Renal cortical epithelial cell (primary cell): ENCODE results near the gene STUM. TPM values are rescaled to one million over a fixed set of nuclear protein-coding genes. Genes with fewer than 3 reads are reported as not detected.

Experiments used
- DNase-seq: peaks from one replicate; pipeline ENCODE4 v3.0.0-alpha.2; 2011; ENCODE audit warnings: low read depth
- total RNA-seq: library from RNA; depleted of rRNA; stranded (reverse); fragments of >200 nt; gene quantifications from 2 replicates; pipeline ENCODE4 v1.2.3, GENCODE V29; 2014

Gene STUM
- total RNA-seq, 1 donor from 2014 or later, result 0.45 TPM

- no peak for DNase-seq
Measured at GRCh38 chr1:226560243-226560642, 11.7 kb downstream of the STUM start.

DNA sequence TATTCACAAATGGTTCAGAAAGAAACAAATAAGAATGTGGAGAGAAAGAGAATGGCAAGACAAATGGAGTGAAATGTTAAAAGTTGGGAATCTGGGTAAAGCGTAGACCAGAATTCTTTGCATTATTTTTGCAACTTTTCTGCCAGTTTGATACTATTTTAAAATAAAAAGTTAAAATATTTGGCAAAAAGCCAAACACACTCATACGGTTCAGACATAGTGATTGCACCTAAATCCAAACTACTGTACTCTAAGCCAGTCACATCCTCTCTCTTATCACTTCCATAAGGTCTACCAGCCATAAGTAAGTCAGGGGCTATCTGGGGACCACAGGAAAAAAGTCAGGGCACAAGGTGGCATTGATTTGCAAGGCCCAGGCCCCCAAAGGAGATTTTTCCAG is 14.4 kb downstream of the STUM start:
- no peak for DNase-seq

- DNase-seq, result no peak
Measured at GRCh38 chr1:226563666-226564065, 15.1 kb downstream of the STUM start.

GRCh38 chr1:226565476-226565875 is 16.9 kb downstream of the STUM start:
- no peak for DNase-seq

DNA sequence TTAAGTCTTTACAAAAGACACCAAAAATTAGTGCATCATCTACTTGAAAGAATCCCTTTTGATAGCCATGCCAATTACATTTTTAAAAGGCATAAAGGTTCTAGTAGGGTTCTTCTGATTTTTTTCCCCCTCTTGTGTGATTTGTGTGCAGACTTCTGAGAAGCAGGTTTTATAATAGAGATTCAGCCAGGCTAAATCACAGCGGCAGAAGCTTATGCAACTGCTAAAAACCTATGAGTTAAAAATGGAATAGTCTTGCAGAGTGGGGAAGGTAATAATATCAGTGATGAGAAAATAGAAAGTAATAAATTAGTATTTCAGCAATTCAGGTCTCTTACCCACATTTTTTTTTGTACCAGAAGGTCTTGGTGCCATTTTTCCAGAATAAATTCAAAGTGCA is 17.7 kb downstream of the STUM start:
- no peak for DNase-seq

DNA sequence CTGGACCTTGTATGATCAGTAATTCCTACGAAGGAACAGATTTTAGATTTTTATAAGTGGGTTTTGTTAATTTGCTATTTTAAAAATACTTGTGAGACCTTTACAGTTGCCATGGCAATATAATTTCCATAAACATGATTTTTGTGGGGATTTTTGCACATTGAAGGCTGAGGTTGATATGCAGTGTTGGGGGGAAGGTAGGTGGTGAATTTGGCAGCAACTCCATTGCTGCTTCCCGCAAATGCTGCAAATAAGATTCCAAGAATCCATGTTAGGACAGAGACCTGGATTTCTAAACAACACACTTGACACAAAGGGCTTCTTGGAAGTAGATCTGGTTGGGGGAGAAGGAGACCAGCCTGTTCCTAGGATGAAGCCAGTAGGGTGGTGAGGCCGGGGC is 18.2 kb downstream of the STUM start:
- no peak for DNase-seq

DNA sequence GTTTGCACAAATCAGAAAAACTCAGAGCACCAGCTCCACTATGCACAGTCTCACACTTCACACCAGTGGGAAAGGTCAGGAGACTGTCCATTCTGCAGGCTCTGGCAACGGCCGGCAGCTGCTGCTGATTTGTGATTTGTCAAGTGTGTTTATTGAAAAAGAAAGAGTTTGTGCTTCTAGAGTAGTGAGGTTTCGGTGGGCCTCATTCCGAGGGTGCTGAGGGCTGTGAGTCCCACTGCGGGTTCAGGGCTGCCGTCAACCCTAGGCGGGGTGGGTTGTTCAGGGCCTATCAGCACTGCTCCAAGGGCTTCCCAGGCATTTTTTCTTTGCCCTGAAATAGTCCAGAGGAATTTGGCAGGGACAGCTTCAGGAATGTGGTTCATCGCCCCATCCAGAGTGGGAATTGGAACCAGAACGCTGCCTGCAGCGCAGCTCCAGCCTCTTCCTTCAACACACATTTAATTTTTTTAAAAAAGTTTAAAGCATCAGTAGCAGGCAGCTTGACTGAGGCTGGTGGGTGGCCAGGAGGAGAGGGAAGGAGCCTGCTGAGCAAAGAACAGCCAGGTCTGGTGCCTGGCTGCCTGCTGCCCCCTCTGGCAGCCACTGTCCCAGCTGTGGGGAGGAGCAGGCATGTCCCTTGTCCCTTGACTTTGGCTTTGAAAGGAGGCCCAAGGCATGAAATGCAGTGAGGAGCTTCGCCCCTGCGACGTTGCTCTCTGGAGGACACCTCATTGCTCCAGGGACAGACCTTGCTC is 19.7 kb downstream of the STUM start:
- no peak for DNase-seq

GRCh38 chr1:226568975-226569741 is 20.6 kb downstream of the STUM start:
- no peak for DNase-seq

- DNase-seq, result no peak
Measured at GRCh38 chr1:226569879-226570547, 21.4 kb downstream of the STUM start.

- DNase-seq, result no peak
Measured at GRCh38 chr1:226571893-226572292, 23.3 kb downstream of the STUM start.

DNA sequence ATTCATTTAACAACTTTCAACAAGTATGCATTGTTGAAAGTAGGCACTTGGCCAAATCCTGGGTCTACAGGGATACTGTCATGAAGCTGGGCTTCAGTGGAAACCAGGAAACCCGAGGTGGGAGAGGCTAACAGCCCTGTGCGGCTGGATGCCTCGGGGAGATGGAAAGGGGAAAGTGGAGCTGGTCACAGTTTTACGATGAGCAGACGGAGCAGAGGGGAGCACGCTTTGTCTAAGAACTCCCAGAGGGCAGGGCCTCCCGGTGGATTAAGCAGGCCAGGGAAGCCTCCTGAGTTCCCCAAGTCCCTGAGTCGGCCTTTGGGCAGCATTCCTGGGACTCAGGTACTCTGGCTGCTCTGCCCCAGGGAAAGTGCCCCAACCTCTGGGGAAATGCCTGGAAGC is 23.8 kb downstream of the STUM start:
- no peak for DNase-seq

GRCh38 chr1:226574044-226574443 is 25.5 kb downstream of the STUM start:
- DNase-seq, result no peak

DNA sequence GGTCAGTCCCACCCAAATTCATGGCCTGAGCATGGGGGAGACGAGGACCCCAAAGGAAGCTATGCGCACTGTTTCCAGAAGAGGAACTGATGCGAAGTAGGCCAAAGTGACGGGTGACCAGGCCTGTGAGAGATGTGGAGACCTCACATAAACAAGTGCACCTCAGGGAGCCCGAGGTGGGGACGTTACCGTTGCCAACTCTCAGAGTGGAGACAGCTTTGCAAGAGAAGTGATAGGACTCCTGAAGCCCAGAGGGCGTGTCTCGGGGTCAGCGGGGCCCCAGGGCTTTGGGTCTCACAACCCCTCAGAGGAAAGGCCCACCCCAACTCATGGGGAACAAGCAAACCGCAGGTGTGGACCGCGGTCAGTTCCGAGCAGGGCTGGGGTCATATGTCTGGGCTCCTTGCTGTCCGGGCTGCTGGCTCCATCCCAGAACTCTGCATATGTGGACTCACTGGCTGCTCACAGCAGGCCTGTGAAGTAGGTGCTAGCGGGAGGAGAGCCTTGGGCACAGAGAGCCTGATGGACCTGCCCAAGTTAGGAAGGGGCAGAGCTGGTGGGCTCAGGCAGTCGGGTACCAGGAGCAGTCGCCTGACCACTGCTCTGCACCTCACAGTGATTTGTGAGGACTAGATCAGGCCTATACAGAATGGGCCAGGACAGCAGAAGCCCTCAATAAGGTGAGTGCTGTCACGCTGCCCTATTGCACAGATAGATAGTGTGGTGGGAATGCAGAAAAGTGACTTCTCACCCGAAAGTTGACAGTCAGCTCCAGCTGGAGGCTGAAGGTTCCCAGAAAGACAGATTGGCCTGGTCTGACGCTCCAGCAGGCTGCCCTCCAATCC is 26.2 kb downstream of the STUM start:
- no peak for DNase-seq

- DNase-seq, result no peak
Measured at GRCh38 chr1:226575436-226575720, 26.8 kb downstream of the STUM start.

DNA sequence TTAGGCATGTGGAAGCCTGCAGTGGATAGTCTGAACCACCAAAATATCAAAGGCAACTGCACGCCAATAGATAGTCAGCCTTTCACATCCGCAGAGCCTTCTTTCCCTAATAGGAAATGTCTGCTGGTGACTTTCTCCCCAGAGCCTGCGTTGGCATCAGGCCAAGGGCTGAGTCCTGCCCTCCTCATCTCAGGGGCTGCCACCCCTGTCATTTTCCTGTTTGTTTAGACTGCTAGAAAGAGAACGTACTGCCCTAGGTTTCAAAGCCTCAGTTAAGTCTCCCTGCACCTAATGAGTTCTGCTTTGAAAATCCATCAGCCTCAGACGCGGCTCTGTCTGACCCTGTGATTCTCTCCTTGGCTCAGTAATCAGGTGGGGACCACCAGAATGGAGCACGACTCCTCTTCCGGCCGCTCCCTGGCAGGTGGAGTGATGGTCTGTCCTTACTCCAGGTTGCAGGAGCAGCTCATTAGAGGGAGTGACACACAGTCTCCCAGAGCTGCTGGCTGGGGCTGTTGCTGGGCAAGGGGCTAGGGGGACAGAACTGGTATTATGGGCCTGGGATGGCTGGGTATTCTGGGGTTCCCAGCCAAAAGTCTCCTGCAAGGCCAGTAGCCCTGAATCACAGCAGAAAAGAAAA is 27.3 kb downstream of the STUM start:
- DNase-seq, result no peak

DNA sequence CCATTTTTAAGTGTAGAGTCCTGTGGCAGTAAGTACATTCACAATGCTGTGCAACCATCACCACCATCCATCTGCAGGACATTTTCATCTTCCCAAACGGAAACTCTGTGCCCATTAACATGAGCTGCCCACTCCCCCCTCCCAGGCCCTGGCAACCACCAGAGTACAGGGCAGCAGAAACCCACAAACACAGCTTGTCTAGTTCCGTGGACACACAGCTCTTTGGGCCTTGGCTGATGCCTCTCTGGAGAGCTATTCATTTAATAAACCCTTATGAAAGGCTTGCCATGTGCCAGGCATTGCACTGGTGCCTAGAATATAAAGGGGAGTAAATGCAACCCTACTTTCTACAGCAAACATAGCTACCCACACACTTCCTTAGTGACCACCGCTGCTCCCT is 28.0 kb downstream of the STUM start:
- no peak for DNase-seq

DNA sequence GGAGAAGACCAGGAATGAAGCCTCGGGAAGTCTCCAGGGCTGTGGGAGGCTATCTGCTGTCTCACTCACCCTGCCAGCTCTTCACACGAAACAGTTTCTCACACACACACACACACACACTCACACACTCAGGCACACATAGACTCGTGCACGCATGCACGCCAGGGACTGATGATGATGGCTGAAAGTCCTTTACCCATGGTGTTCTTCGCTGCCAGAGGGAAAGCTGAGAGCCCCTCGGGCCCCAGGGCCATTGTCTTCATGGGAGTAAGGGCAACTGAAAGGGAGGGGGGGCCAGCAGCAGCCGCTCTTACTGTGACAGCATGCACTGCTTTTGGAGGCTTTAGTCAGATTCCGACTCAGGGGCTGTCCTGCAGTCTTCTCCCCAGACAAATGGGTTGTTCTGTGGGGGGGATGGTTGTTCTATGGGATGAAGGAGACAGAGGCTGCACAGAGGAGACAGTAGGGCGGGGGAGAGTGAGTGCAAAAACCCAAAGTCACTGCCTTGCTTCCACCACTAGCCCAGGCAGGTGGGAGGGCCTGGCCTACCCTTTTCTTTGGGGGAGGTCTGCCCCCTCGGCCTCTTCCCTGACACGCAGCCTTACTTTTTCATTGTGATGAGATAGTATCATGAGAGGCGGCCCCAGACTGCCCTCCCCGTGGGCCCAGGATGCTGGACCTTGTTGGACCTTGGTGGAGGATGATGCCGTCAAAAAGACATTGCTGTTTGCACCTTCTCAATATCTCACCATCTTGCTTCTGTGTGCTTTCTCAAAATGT is 29.0 kb downstream of the STUM start:
- DNase-seq, result no peak

- DNase-seq, result no peak
Measured at GRCh38 chr1:226578946-226579578, 30.5 kb downstream of the STUM start.

DNA sequence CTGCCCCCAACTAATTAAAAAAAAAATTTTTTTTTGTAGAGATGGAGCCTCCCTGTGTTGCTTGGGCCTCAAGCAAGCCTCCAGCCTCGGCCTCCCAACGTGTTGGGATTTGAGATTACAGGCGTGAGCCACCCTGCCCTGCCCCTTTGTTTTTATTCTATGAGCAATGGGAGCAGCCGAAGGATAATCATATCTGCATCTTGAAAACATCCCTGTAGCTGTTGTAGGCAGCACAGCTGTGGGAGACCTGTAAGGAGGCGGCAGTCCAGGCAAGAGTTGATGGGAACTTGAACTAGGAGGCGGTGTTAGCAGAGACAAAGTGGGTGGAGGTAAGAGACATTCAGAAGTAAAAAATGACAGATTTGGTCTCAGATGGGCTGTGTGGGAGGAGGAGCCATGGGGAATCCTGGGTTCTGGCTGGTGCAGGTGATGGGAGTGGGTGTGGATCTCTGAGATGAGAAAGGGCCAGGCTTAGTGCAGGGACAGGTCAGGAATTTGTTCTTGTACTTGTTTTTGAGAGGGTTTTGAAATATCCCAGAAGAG is 31.3 kb downstream of the STUM start:
- no peak for DNase-seq

GRCh38 chr1:226580625-226581270 is 32.2 kb downstream of the STUM start:
- DNase-seq, result no peak
